ACC112 (cell line): ENCODE results near the gene PTPRM.
A peak's percentile ranks its signal among the peaks of the same experiment; 100 is the strongest.

Experiments used
- H2AFZ ChIP-seq: fragments of 200-600 bp; sonication (generic); one replicate; pipeline ENCODE4 v1.6.0; 2017; ENCODE audit warnings: antibody characterized with exemption, low read length; ENCODE audit not compliant: unreplicated experiment
- H3K27ac ChIP-seq: fragments of 200-600 bp; sonication (generic); 2 replicates; pipeline ENCODE4 v1.5.1; 2014; ENCODE audit warnings: low read depth, mild to moderate bottlenecking, antibody characterized with exemption, low read length, moderate library complexity
- H3K27me3 ChIP-seq: fragments of 200-600 bp; sonication (generic); 2 replicates; pipeline ENCODE4 v1.6.1; 2014; ENCODE audit warnings: mild to moderate bottlenecking, antibody characterized with exemption, low read length, moderate library complexity, mixed read lengths; ENCODE audit not compliant: insufficient read depth
- H3K36me3 ChIP-seq: fragments of 200-600 bp; sonication (generic); 2 replicates; pipeline ENCODE4 v1.6.1; 2016; ENCODE audit warnings: mild to moderate bottlenecking, antibody characterized with exemption, low read length, moderate library complexity, mixed read lengths; ENCODE audit not compliant: insufficient read depth
- H3K4me1 ChIP-seq: fragments of 200-600 bp; sonication (generic); one replicate; pipeline ENCODE4 v1.6.1; 2016; ENCODE audit warnings: low read length, mixed read lengths; ENCODE audit not compliant: insufficient read depth, unreplicated experiment, control insufficient read depth
- H3K4me3 ChIP-seq: fragments of 200-600 bp; sonication (generic); 2 replicates; pipeline ENCODE4 v1.5.1; 2014; ENCODE audit warnings: mild to moderate bottlenecking, low read depth, low read length
- H3K79me2 ChIP-seq: fragments of 200-600 bp; sonication (generic); one replicate; pipeline ENCODE4 v1.6.0; 2016; ENCODE audit warnings: low read length; ENCODE audit not compliant: control insufficient read depth, unreplicated experiment, insufficient read depth

The PTPRM gene

DNA sequence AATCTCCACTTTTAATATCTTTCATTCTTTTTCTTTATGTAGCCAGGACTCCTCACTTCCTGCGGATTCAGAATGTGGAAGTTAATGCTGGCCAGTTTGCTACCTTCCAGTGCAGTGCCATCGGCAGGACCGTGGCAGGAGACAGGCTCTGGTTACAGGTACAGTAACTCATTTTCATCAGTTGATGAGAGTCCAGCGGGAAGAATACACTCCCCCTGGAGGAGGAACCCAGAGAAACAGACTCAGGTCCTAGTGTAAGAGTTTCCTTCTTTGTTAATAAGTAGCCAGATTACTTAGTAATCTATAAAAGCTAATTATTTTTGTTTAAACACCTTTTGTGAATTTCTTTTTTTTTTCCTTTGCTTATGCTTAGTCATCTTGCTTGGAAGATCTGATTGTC lies 359.4 kb downstream of the PTPRM start:
- H2AFZ ChIP-seq, result no peak overlapping the region
- H3K36me3 ChIP-seq, result no peaks in the 10 kb centered on the region
- H3K27me3 ChIP-seq, result no peaks in the 10 kb centered on the region
- peak overlapping the region; percentile 16; the same call in 1 of the 2 replicates for H3K27ac ChIP-seq
- H3K4me1 ChIP-seq, result peaks cover 34% of the 10 kb centered on the region
- peaks cover 12% of the 10 kb centered on the region for H3K79me2 ChIP-seq
- H3K4me3 ChIP-seq, result no peak overlapping the region

DNA sequence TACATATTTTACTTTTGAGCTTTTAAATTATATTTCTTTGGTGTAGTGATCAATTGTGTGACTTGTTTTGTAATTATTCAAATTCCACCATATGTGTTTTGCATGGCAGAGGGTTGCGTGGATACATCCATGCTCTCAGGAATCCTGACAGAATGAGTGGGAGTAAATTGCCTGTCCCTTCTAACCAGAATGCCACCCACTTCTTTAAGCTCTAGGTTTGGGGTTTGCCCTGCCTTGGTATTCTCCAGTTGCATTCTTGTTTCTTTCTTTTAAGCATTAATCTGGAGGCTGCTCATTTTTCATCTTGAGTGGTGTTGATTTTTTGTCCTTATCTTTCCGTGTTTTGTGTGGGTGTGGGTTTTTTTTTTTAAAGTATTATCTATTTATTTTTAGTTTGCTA lies 360.0 kb downstream of the PTPRM start:
- no peaks in the 10 kb centered on the region for H3K36me3 ChIP-seq
- H3K79me2 ChIP-seq, result peaks cover 12% of the 10 kb centered on the region
- H2AFZ ChIP-seq, result no peak overlapping the region
- H3K4me3 ChIP-seq, result no peak overlapping the region
- H3K27me3 ChIP-seq, result no peaks in the 10 kb centered on the region
- H3K27ac ChIP-seq, result peak overlapping the region; percentile 16; the same call in 1 of the 2 replicates
- H3K4me1 ChIP-seq, result peaks cover 28% of the 10 kb centered on the region

DNA sequence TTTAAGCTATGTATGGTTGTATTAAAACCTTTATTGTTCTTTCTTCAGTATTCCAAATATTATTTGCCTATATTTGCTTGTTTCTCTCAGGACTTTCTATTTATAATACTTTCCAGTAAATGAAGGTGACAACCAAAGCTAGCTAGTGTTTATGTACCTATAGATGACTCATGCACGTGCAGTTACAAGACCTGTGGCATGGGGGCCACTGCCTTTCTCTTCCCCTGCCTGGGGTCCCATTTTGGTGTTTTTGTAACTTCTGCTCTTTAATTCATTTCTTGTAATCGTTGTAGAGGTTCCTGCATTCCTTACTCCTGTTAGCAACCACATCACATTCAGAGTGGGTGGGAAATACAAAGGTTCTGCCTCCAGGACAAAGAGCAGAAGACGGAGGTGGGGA lies 364.6 kb downstream of the PTPRM start:
- no peaks in the 10 kb centered on the region for H3K79me2 ChIP-seq
- H3K4me3 ChIP-seq, result no peak overlapping the region
- no peak overlapping the region for H2AFZ ChIP-seq
- H3K27ac ChIP-seq, result no peak overlapping the region
- peaks cover 8% of the 10 kb centered on the region for H3K4me1 ChIP-seq
- no peaks in the 10 kb centered on the region for H3K36me3 ChIP-seq
- no peaks in the 10 kb centered on the region for H3K27me3 ChIP-seq

DNA sequence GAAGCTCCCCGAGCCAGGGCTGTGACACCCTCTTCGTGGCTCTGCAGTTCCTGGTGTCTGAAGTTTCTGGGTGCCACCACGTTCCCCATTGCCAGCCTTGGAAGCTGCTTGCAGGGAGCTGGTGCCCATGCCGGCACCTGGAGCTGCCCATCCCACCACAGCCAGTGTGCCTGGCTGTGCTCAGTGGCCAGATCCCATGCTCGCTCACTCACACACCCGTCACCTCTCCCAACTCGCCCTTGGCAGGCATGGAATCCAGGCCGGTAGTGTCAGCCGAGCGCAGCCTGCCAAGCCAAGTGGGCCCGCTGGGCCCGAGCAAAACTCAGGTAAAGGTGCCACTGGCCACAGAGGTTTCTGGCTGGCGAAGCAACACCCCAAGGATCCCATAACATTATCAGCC lies 370.2 kb downstream of the PTPRM start:
- H3K27me3 ChIP-seq, result no peaks in the 10 kb centered on the region
- no peaks in the 10 kb centered on the region for H3K36me3 ChIP-seq
- H3K27ac ChIP-seq, result no peak overlapping the region
- H3K4me1 ChIP-seq, result no peaks in the 10 kb centered on the region
- H3K4me3 ChIP-seq, result no peak overlapping the region
- H2AFZ ChIP-seq, result no peak overlapping the region
- H3K79me2 ChIP-seq, result no peaks in the 10 kb centered on the region

DNA sequence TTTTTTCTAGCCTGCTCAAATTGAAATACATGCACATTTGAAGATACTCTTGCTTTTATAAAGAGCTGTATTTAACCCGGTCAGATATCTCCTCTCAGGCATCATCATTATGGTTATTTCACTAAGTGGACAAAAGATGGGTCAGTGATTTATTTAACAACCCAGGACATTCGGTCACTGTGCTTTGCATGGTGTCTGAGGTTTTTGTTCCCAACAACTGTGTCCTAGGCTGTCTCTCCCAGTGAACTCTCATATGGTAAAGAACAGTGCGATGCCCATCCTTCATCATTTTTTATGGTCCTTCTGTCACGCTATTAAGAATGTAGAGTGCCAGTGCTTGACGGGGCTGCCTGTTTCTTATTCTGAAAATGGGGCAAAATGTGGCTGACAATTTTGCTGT lies 372.4 kb downstream of the PTPRM start:
- no peak overlapping the region for H3K4me3 ChIP-seq
- no peak overlapping the region for H2AFZ ChIP-seq

DNA sequence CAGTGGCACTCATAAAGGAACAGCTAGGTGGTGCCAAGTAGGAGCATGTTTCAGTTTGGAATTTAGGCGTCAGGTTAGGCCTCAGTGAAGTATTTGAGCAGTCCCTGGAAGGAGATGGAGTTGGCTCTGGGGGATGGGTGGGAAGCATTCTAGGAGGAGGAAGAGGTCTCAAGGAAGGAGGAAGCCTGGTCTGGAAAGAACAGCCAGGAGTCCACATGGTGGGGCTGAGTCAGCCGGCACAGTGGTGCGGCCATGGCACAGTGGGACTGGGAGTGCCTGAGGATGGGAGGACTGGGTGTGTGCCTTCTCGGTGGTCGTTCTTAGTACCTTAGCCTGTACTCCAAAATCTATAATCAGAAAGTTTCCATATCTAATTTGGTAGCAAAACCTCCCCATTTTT lies 373.3 kb downstream of the PTPRM start:
- Histone ChIP-seq H3K4me3 (no peak overlapping the region), H3K79me2 (no peaks in the 10 kb centered on the region), H3K27ac (no peak overlapping the region), H2AFZ (no peak overlapping the region), H3K4me1 (peaks cover 8% of the 10 kb centered on the region), H3K36me3 (no peaks in the 10 kb centered on the region), H3K27me3 (no peaks in the 10 kb centered on the region)

More for the DNA sequence above, 372.4 kb downstream of the PTPRM start:
- Histone ChIP-seq H3K79me2 (no peaks in the 10 kb centered on the region), H3K36me3 (no peaks in the 10 kb centered on the region), H3K27ac (no peak overlapping the region), H3K27me3 (no peaks in the 10 kb centered on the region), H3K4me1 (no peaks in the 10 kb centered on the region)

DNA sequence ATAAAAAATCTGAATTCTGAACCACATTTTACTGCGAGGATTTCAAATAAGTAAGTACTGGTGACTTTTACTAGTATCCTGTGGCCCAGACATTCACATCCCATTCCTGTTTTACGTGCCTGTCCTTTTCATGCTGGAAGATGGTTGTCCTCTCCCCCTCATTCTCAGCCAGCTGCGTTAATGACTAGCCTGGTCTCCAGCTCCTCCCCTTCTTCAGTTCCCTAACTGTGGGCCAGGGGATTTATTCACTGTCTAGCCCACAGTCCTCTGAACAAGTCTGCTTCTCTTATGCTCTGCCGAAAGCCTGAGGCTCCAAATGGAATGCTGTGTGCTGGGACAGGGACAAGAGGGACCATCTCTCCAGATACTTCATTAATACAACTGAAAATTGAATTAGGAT lies 373.9 kb downstream of the PTPRM start:
- H3K27ac ChIP-seq, result no peak overlapping the region
- H2AFZ ChIP-seq, result no peak overlapping the region
- peaks cover 12% of the 10 kb centered on the region for H3K4me1 ChIP-seq
- no peaks in the 10 kb centered on the region for H3K79me2 ChIP-seq
- H3K36me3 ChIP-seq, result no peaks in the 10 kb centered on the region
- no peaks in the 10 kb centered on the region for H3K27me3 ChIP-seq
- H3K4me3 ChIP-seq, result no peak overlapping the region

DNA sequence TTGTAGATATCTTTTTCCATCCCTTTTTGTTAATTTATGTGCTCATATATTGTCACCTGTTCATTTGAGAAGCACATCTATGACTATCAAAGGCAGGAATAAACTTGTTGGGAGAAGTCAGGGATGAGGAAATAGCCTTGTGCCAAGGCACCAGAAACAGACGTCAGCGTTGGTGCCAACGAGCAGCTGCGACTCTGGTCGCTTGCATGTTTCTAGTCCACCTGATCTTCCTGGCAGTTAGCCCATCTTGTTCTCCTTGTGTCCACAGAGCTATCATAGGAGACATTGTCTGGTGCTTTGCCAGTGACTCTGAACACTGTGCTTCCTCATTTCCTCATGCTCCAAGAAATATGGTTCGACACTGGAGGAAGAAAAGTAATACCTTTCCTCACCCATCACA lies 374.4 kb downstream of the PTPRM start:
- Histone ChIP-seq H3K4me3 (no peak overlapping the region), H3K36me3 (no peaks in the 10 kb centered on the region), H3K79me2 (no peaks in the 10 kb centered on the region), H2AFZ (no peak overlapping the region), H3K27me3 (no peaks in the 10 kb centered on the region), H3K27ac (no peak overlapping the region), H3K4me1 (peaks cover 18% of the 10 kb centered on the region)

DNA sequence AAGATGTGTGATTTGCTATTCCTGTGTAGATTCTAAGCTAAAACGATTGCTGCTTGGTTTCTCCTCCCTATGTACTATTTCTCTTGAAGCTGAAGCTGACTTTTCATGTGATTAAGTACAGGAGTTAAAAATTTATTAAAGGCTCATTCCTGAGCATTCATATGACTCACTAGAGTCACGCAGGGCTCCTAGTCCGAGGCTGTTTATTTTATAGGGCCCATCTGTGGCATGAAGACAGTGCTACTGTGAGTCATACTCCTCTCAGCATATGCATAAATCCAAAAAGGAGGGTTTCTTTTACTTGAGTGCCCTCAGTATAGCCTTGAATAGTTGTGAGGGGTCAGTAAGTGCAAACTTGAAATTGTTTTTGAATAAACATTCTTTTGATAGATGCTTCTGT lies 378.8 kb downstream of the PTPRM start:
- H3K79me2 ChIP-seq, result no peaks in the 10 kb centered on the region
- peak overlapping the region; percentile 86 for H3K27ac ChIP-seq
- peak overlapping the region; percentile 67; the same call in 1 of the 2 replicates for H3K4me3 ChIP-seq
- H3K4me1 ChIP-seq, result peaks cover 51% of the 10 kb centered on the region
- no peaks in the 10 kb centered on the region for H3K27me3 ChIP-seq
- H2AFZ ChIP-seq, result peak overlapping the region; percentile 56
- H3K36me3 ChIP-seq, result no peaks in the 10 kb centered on the region; the same call in 1 of the 2 replicates

DNA sequence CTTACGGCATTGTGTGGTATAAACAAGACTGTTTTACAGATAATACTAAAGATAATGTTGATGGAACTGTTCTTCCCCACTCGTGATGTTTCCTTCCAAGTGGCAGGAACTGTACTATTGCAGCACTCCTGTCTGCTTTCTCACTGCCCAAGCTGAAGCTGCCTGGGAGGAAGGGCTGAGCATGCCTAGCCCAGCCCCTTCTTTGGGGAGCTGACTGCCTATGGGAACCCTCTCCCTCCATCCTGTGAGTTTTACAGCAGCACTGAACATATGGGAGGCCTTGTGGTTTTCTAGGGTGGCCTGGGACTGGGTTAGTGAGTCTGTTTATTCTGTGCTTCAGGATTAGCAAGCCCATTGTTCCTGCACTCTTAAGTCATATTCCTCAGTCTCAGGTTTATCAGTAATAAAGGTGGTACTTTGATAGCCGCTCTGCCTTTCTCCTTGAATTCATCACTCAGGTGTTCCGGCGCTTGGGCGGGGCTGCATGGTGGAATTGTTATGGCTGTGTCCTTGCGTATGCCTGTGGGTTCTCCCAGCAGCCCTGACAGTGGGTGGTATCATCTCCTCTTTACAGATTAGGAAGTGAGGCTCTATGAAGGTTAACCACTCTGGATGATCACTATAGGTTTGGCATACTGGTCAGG lies 379.7 kb downstream of the PTPRM start:
- Histone ChIP-seq H3K4me3 (peak overlapping the region; percentile 67), H3K27ac (peak overlapping the region; percentile 86), H3K4me1 (peaks cover 56% of the 10 kb centered on the region), H2AFZ (peak overlapping the region; percentile 56), H3K36me3 (peaks cover 4% of the 10 kb centered on the region; the same call in 1 of the 2 replicates), H3K79me2 (no peaks in the 10 kb centered on the region), H3K27me3 (no peaks in the 10 kb centered on the region)

DNA sequence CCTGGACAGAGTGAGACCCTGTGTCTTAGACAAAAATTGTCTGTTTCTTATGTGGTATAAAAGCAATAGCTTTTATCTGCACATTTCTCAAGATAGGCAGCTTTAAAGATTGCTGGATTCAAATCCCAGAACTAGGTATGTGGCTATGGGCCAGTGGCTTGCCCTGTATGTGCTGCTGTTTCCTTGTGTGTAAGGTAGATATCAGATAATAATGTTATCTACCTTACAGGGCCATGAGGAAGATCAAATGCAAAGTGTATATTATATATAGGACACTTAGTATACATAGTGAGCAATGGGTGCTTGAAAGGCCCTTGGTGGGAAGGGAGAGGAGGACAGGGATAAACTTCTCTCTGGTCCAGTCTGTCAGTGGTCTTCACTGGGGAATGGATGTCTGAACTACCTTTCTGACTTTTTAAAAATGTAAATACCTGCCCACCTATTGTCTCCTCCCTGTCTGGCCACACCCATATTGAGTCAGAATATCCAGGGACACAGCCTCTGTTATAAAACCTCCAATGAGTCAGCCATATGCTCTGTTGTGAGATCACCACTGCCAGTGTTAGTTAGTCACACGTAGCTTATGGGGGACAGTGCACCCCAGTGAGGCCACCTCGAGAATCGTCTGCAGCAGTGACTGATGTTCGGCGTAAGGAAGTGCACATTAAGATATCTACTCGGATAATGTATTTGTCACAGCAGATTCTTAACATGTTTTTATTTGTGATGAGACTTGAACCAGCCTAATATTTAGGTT lies 383.4 kb downstream of the PTPRM start:
- H2AFZ ChIP-seq, result peak overlapping the region; percentile 63
- no peaks in the 10 kb centered on the region for H3K27me3 ChIP-seq
- peaks cover 59% of the 10 kb centered on the region for H3K4me1 ChIP-seq
- no peaks in the 10 kb centered on the region for H3K79me2 ChIP-seq
- H3K4me3 ChIP-seq, result peak overlapping the region; percentile 4; the same call in 1 of the 2 replicates
- H3K27ac ChIP-seq, result peak overlapping the region; percentile 63
- H3K36me3 ChIP-seq, result peaks cover 4% of the 10 kb centered on the region; the same call in 1 of the 2 replicates
